Raji (cell line): ENCODE results near the gene CHRM2.

Experiments used
- POLR2A ChIP-seq: IDR thresholded peaks from 2 replicates; pipeline ENCODE4 v1.6.1; 2011; ENCODE audit warnings: low read depth, low read length, control low read depth; ENCODE audit not compliant: insufficient read depth

Gene CHRM2

GRCh38 chr7:136931169-136931867 lies 62.9 kb downstream of the CHRM2 start:
- no peak for TF ChIP-seq POLR2A

DNA sequence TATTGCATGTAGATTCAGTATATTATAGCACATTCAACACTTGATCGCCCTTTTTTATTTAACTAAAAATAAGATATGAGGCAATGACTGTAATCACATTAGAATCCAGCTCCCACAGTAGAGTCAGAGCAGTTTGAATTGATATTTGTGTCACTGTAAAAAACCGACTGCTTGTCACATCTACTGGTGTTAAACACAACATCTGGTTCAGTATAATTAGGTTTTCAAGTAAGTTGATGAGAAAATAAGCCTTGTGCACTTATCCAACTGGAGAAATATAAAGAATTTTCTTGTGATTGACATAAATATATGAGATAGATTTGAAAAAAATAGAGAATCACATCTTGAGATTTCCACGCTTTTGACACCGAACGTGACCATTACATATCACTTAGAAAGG lies 69.0 kb downstream of the CHRM2 start:
- no peak for TF ChIP-seq POLR2A

DNA sequence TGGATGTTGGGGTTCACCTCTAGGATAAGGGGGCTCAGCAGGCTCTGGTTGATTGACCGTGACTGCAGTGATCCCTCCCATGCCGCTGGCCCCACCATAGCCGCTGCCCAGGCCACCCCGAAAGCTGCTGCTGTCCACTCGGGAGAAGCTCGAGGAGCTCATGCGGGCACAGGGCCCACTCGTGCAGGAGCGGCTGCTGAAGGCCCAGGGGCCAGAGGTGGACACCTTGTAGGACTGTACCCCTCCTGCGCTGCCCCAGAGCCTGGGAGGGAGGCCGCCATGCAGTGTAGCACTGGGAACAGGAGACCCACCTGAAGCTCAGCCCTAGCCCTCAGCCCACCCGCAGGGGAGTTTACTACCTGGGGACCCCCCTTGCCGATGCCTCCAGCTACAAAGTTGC lies 70.0 kb downstream of the CHRM2 start:
- TF ChIP-seq POLR2A: no peak

DNA sequence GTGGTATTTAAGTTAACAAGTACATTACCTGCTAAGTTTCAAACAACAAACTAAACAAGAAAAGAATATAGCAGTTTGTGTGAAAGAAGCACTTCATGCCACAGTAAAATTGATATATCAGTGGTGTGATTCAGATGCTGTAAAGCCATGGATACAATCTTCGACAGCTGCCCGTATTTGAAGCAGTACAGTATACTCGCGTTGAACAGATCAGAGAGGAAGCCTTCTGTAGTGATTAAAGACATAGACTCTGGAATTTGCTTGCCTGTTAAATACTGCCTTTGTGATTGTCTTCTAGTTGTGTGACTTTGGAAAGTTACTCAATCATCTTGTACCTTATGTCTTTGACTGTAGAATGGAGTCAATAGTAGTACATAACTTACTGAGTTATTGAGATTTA lies 71.7 kb downstream of the CHRM2 start:
- no peak for TF ChIP-seq POLR2A

DNA sequence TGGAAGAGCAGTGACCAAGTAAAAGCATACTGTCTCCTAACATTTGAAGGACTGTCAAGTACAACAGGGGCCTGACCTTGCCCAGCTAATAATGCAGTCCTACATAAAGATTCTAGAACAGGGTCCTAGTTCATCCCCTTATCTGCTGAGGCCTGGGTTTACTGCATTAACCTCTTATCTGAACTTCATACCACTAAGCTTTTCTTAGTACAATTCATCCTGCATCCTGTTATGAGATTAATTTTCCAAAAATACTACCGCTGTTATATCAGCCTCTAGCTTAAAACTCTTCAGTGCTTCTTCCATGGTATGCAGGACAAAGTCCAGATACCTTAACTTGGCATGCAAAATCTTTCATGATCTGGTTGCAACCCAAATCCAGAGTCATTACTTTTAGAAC lies 72.5 kb downstream of the CHRM2 start:
- TF ChIP-seq POLR2A: no peak

GRCh38 chr7:136941816-136942215 lies 73.4 kb downstream of the CHRM2 start:
- TF ChIP-seq POLR2A: no peak

DNA sequence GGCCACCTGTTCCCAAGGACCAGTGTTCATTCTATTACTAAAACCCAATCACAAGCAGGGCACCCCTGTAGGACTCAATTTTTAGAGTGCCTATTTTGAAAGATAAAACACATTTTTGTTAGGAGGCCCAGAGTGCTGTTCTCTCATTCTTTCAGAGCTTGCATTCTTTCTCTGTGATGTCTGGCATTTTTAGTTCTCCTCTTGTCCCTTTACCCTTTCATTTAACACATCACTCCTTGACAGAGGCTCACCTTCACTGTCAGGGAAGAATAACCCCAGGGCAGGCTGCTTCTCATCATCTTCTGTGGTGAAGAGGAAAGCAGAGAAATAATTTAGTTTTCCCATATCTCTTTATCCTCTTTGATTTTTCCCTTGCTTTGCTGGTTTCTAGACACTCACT lies 73.9 kb downstream of the CHRM2 start:
- no peak for TF ChIP-seq POLR2A

DNA sequence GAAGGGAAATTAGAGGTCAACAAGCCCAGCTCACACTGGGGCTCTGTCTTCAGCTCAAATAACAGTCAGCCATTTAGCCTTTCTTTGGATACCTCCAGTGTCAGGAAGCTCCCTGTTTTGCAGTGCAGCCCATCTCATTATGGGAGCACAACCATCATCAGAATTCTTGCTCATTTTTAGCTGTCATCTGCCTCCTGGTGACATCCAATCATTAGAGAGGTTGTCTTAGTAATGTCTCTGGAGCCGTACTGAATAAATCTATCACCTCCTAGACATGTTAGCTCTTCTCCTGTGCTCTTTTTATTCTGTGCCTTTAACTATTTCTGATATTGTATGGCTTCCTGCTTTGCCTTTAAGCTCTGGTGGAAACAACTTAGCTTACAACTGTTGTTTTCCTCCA lies 74.5 kb downstream of the CHRM2 start:
- TF ChIP-seq POLR2A: no peak

GRCh38 chr7:136947347-136947746 lies 78.9 kb downstream of the CHRM2 start:
- no peak for TF ChIP-seq POLR2A

GRCh38 chr7:136950331-136950730 lies 81.9 kb downstream of the CHRM2 start:
- no peak for TF ChIP-seq POLR2A

DNA sequence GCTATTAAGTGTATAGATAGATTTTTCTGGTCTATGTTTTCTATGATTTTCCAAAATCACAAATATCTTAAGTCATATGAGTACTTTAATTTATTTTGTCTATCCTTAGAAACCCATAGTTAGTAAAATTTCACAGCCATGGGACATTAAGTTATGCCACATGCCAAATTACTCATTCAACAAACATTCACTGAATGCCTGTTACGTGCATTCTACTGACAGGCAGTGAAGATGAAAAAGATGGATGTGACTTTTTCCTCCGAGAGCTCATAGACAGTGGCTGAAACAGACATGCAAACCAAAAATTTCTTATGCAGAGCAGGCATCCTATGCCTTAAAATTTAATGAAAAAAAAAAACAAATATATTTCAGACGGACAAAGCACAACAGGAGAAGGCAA lies 84.9 kb downstream of the CHRM2 start:
- no peak for TF ChIP-seq POLR2A

GRCh38 chr7:136956232-136956631 lies 87.8 kb downstream of the CHRM2 start:
- no peak for TF ChIP-seq POLR2A

- no peak for TF ChIP-seq POLR2A
These were observed 88.2 kb downstream of the CHRM2 start for GRCh38 chr7:136956671-136957070.

- TF ChIP-seq POLR2A: no peak
These were observed 88.9 kb downstream of the CHRM2 start for GRCh38 chr7:136957391-136957790.

- no peak for TF ChIP-seq POLR2A
These were observed 89.6 kb downstream of the CHRM2 start for GRCh38 chr7:136958016-136958415.

DNA sequence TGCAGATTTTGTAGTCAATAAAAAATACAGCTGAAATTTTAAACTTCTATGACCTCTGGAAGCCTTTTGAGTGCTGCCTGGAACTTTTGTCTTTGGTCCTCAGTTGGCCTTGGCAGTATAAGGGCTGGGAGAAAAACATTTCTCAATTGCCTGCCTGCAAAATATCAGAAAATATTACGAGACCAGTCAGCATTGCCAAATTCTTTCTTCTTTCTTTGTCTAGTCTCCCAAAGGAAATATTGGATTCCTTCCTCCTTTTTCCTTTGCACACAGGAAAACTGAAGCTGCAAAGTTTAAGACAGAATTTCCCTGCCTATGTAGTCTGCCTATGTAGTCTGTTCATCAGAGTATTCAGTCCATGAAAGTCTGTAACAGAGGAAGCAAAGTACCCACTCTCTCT lies 95.9 kb downstream of the CHRM2 start:
- TF ChIP-seq POLR2A: no peak

GRCh38 chr7:136966825-136967224 lies 98.4 kb downstream of the CHRM2 start:
- TF ChIP-seq POLR2A: no peak
